IMR-90 (cell line): ENCODE measurements around the gene RPTOR.

Experiments used
- BHLHE40 ChIP-seq: fragments of 150-350 bp; IDR thresholded peaks from 2 replicates; pipeline ENCODE4 v1.6.1; 2016; ENCODE audit warnings: mild to moderate bottlenecking, low read depth, low read length
- CEBPB ChIP-seq: IDR thresholded peaks from 2 replicates; pipeline ENCODE4 v1.6.1; 2012; ENCODE audit warnings: low read depth, low read length, improper control_type of control experiment
- CHD1 ChIP-seq: IDR thresholded peaks from 2 replicates; pipeline ENCODE4 v1.6.1; 2012; ENCODE audit warnings: low read depth, low read length, improper control_type of control experiment
- FOS ChIP-seq: fragments of 150-350 bp; IDR thresholded peaks from 2 replicates; pipeline ENCODE4 v1.6.1; 2016; ENCODE audit warnings: low read depth, low read length
- MAFK ChIP-seq: IDR thresholded peaks from 2 replicates; pipeline ENCODE4 v1.6.1; 2012; ENCODE audit warnings: low read depth, low read length, improper control_type of control experiment
- MAZ ChIP-seq: IDR thresholded peaks from 2 replicates; pipeline ENCODE4 v1.6.1; 2012; ENCODE audit warnings: low read depth, mild to moderate bottlenecking, low read length, improper control_type of control experiment, moderate library complexity, borderline replicate concordance
- MXI1 ChIP-seq: IDR thresholded peaks from 2 replicates; pipeline ENCODE4 v1.6.1; 2012; ENCODE audit warnings: low read depth, mild to moderate bottlenecking, low read length, moderate library complexity, borderline replicate concordance
- POLR2A ChIP-seq: IDR thresholded peaks from 2 replicates; pipeline ENCODE4 v1.6.1; 2012; ENCODE audit warnings: mild to moderate bottlenecking, low read depth, low read length
- RAD21 ChIP-seq: IDR thresholded peaks from 2 replicates; pipeline ENCODE4 v1.6.1; 2012; ENCODE audit warnings: low read length, improper control_type of control experiment
- RCOR1 ChIP-seq: IDR thresholded peaks from 2 replicates; pipeline ENCODE4 v1.6.1; 2012; ENCODE audit warnings: mild to moderate bottlenecking, low read length, improper control_type of control experiment; ENCODE audit not compliant: insufficient replicate concordance
- RFX5 ChIP-seq: IDR thresholded peaks from 2 replicates; pipeline ENCODE4 v1.8.0; 2012; ENCODE audit warnings: low read depth, mild to moderate bottlenecking, low read length, moderate library complexity
- SMC3 ChIP-seq: fragments of 150-350 bp; IDR thresholded peaks from 2 replicates; pipeline ENCODE4 v1.6.1; 2016; ENCODE audit warnings: low read depth, mild to moderate bottlenecking, antibody characterized with exemption, low read length, moderate library complexity
- TF ChIP-seq, protein P1 (sequence below): conservative IDR thresholded peaks from 2 replicates; pipeline ENCODE4 v1.5.1; 2012; ENCODE audit warnings: mild to moderate bottlenecking, low read depth, low read length, improper control_type of control experiment
- TF ChIP-seq, protein P2 (sequence below): fragments of 150-350 bp; IDR thresholded peaks from 2 replicates; pipeline ENCODE4 v1.6.1; 2017; ENCODE audit warnings: mild to moderate bottlenecking, antibody characterized with exemption, low read length, low read depth

DNA sequence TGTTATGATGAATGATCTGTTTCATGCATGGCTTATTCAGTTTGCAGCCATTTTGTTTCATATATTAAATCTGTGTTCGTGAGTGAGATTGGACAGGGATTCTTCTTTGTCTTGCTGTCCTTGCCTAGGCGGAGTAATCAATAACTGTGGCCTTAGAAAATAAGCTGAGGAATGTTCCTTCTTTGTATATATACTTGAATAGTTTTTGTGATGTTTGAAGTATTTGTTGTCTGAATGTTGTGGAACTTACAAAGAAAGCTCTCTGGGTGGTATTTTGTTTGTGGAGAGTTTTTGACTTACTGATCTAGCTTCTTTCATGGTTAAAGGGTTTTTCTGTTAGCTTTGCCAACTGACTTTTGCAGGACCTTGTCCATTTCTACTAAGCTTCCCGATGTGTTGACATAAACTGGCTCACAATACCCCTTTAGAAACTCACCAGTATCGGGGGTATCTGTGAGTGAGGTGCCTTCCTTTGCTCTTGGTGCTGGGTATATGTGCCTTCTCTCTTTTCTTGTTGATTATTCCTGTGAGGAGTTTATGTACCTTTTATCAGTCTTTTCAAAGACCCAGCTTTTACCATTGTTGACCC, 166.2 kb downstream of the RPTOR start:
- TF ChIP-seq POLR2A (no peak), RAD21 (no peak), SMC3 (no peak), MXI1 (no peak), FOS (no peak), RCOR1 (no peak), BHLHE40 (no peak), CEBPB (no peak), CHD1 (no peak), RFX5 (no peak), MAFK (no peak), MAZ (no peak)
- TF ChIP-seq, protein P1, sequence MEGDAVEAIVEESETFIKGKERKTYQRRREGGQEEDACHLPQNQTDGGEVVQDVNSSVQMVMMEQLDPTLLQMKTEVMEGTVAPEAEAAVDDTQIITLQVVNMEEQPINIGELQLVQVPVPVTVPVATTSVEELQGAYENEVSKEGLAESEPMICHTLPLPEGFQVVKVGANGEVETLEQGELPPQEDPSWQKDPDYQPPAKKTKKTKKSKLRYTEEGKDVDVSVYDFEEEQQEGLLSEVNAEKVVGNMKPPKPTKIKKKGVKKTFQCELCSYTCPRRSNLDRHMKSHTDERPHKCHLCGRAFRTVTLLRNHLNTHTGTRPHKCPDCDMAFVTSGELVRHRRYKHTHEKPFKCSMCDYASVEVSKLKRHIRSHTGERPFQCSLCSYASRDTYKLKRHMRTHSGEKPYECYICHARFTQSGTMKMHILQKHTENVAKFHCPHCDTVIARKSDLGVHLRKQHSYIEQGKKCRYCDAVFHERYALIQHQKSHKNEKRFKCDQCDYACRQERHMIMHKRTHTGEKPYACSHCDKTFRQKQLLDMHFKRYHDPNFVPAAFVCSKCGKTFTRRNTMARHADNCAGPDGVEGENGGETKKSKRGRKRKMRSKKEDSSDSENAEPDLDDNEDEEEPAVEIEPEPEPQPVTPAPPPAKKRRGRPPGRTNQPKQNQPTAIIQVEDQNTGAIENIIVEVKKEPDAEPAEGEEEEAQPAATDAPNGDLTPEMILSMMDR = no peak
- TF ChIP-seq, protein P2, sequence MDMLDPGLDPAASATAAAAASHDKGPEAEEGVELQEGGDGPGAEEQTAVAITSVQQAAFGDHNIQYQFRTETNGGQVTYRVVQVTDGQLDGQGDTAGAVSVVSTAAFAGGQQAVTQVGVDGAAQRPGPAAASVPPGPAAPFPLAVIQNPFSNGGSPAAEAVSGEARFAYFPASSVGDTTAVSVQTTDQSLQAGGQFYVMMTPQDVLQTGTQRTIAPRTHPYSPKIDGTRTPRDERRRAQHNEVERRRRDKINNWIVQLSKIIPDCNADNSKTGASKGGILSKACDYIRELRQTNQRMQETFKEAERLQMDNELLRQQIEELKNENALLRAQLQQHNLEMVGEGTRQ = no peak
